Stimulated activated naive CD4-positive, alpha-beta T cell treated with Interleukin-2 at 50 U/mL for 16 hours (primary cell): ENCODE data around the gene UGT1A8.

Source experiments
- DNase-seq: peaks from one replicate; lab custom pipeline; 2025; lab: John Stamatoyannopoulos, UW

The UGT1A8 gene

GRCh38 chr2:233819884-233820773 is 202.7 kb downstream of the UGT1A8 start:
- DNase-seq = no peak

GRCh38 chr2:233820774-233821105 is 203.3 kb downstream of the UGT1A8 start:
- no peak for DNase-seq

- DNase-seq = no peak
Observed at GRCh38 chr2:233821196-233821595, 203.8 kb downstream of the UGT1A8 start.

- DNase-seq = no peak
Observed at GRCh38 chr2:233821709-233822100, 204.3 kb downstream of the UGT1A8 start.

- DNase-seq = no peak
Observed at GRCh38 chr2:233822101-233822771, 204.8 kb downstream of the UGT1A8 start.
